Stimulated activated CD8-positive, alpha-beta memory T cell treated with anti-CD3 and anti-CD28 coated beads, Interleukin-2, amount 100 ng/mL, for 1 hour (primary cell): ENCODE data around the gene FXYD3.

Source experiments
- DNase-seq, 2 donors: peaks; one replicate each; pipeline ENCODE4 v3.0.0-alpha.2; 2020; ENCODE audit warnings: low read depth in 2 of 2

Gene FXYD3

DNA sequence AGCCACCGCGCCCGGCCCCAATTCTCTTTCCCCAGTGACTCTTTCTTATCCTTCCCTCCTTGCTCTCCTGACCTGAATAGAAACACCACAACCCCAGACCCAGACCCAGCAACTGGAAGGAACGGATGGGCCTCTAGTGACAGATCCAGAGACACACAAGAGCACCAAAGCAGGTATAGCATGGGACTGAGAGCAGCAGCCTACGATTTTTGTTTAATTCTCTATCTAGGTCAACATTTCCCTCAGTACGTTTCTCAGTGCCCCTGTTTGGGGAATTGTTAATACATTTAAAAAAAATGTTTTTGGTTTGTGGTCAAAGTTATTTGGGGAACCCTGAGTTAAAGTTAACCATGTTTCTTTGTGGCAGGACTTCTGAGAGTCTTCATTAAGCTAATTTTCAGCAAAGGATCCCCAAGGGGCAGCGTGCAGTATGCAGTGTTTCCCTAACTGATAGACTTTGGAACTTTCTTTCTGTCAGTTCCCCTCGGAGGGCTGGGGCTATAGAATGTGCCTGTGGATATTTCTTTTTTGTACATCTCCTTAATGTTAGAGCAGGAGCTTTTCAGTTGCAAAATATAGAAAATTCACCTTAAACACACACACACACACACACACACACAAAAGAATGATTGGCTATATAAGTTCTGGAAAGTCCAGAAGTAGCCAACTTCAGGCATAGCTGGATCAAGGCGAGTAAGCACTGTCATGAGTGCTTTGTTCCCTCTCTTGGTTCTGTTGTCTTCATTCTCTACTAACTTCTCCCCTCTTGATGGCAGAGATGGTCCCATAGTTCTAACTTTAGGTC lies 45.2 kb downstream of the FXYD3 start:
- no peak for DNase-seq

DNA sequence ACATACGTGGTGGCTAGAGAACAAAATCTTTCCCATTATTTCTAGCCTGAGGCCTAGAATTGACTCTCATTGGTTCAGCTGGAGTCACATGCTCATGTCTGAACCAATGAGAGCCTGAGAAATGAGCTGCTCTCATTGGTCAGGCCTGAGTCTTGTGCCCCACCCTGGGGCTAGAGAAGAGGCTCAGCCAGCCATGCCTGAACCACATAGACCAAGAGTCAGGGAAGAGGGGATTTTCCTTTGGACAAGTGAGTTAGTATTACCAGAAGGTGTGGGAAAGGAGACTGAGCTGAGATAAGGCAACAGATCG lies 45.8 kb downstream of the FXYD3 start:
- DNase-seq, result no peak

DNA sequence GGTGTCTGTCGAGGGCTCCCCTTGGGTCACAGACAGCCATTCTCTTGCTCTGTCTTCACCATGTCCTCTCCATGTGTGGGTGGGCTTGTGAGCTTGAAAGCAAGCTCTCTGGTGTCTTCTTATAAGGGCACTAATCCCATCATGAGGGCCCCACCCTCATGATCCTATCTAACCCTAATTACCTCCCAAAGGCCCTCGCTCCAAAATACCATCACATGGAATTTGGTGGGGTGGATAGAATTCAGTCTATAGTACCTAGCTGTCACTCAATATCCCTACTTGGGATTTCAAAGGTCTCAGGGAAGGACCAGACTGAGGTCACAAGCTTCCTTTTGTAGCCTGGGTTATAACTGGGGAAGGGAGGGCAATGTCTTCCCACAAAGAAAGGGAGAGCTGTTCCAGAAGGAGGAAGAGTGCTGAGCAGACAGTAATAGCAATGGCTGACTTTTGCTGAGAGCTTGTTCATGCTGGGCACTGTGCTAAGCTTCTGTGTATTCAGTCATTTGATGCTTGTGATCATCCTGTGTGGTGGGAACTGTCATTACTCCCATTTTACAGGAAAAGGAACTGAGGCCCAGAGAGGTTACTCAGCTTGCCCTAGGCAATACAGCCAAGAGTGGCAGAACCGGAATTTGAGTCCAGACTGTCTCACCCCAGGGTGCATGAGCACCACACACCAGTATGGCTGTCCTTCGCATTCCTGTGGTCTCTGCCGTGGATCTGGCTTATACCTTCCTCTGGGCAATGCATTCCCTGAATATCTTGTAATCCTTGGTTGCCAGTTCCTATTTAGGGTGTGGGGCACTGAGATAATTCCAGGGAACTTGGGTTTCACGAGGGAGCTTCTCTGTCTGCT lies 47.1 kb downstream of the FXYD3 start:
- no peak for DNase-seq

DNA sequence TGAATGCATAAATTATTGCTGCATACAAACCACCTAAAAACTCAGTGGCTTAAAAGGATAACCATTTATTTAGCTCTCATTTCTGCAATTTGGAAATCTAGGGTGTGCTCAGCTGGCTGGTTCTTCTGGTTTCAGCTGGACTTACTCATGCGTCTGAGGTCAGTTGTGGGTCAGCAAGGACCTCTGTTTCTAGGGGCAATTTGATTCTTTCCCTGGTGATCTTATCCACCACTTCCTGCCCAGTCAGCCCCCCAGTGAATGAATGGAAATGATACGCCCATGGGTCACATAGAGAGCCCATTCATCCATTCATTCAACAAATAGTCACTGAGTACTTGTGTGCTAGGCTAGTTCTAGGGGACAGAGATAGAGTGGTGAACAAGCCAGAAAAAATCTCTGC lies 48.8 kb downstream of the FXYD3 start:
- no peak for DNase-seq

DNA sequence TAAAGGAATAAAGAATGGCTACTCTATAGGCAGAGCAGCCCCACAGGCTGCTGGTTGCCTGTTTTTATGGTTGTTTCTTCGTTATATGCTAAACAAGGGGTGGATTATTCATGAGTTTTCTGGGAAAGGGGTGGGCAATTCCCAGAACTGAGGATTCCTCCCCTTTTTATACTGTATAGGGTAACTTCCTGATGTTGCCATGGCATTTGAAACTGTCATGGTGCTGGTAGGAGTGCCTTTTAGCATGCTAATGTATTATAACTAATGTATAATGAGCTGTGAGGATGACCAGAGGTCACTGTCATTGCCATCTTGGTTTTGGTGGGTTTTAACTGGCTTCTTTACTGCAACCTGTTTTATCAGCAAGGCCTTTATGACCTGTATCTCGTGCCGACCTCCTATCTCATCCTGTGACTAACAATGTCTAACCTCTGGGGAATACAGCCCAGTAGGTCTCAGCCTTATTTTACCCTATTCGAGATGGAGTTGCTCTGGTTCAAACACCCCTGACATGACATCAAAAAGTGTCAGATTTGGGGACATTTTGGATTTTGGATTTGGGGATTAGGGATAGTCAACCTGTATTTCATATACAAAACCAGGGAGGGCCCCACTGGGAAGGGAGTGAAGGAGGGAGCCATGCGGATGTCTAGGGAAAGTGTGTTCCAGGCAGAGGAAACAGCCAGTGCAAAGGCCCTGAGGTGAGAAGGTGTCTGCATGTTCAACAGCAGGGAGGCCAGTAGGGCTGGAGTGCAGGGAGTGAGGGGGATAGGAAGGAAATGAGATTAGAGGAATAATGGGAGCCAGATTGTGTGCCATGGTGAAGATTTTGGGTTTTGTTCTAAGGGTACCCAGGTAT lies 49.8 kb downstream of the FXYD3 start:
- DNase-seq, result no peak

DNA sequence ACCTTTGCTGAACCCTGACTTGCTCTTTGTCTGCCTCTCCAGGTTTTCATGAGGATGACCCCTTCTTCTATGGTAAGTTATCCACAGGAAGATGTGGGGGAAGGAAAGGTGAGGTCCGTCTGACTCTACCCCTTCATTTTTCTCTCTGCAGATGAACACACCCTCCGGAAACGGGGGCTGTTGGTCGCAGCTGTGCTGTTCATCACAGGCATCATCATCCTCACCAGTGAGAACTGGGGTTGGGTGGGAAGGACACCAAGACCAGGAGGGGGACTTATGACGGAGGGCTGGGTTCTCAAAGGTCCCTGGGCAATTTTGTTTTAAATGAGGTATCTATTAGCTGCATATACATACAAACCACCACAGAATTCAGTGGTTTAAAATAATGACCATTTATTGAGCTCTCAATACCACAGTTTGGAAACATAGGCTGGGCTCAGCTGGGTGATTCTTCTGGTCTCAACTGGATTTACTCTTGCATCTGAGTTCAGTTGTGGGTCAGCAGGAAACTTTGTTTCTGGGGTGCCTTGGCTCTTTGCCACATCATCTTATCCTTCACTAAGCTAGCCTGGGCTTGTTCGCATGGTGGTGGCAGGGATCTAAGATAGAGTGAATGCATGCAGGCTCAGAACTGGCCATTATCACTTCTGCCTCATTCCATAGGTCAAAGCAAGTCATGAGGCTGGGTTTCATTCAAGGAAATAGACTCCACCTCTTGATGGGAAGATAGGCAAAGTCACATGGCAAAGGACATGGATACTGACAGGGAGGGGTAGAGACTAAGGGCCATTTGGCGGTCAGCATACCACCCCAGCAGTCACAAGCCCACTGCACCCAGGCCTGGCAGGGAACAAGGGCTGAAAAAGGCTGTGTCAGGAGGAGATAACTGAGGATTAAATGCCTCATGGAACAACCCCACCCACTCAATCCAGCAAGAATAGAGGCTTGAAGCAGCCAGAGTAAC lies 50.8 kb downstream of the FXYD3 start:
- no peak for DNase-seq

DNA sequence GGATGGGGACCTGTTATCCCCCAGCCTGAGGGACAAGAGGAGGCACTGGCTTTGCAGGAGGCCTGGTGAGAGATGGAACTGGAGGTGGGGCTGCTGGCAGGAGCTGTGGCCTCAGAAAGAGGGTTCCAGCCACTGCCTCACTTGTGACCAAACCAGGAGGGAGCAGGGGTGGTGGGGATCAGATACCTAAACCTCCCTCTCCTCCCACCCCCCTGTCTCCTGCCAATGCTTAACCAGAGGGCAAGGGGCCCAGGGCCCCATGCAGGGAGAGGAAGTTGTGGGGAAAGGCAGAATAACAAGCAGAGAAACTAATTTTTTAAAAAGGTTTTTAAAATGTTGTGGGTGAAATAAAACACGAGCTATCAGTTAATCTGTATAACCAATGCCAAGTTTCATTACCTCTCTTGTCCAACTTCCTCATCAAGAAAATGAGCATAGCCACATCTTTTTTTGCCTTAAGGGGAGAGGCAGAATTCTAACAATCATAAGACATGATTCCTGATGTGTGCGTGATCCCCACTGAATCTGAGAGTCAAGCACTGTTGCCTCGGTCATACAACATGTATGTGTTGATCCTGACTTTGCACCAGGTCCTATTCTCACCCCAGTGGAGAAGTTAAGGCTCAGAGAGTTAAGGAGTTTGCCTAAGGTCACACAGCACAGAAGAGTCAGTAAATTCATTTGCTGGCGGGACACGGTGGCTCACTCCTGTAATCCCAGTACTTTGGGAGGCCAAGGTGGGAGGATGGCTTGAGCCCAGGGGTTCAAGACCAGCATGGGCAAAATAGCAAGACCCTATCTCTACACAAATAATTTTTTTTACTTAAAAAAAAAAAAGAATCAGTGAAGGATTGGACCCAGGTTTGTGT lies 51.9 kb downstream of the FXYD3 start:
- no peak for DNase-seq

DNA sequence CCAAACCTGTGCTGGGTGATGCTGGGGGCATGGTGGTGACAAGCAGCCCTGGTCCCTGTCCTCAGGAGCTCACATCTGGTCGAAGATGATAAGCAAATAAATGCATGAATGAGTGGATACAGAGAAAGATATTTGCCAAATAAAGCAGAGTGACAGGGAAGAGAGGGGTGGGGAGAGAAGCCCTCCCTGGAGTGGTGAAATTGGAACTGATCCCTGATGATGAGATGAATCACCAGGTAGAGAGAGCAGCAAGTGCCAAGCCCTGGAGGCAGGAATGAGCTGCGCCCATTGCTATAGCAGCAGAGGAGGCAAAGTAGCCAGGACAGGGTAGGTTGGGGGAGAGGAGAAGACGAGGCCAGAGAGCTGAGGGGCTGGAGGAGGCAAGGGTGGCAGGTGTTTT lies 52.6 kb downstream of the FXYD3 start:
- DNase-seq, result no peak

DNA sequence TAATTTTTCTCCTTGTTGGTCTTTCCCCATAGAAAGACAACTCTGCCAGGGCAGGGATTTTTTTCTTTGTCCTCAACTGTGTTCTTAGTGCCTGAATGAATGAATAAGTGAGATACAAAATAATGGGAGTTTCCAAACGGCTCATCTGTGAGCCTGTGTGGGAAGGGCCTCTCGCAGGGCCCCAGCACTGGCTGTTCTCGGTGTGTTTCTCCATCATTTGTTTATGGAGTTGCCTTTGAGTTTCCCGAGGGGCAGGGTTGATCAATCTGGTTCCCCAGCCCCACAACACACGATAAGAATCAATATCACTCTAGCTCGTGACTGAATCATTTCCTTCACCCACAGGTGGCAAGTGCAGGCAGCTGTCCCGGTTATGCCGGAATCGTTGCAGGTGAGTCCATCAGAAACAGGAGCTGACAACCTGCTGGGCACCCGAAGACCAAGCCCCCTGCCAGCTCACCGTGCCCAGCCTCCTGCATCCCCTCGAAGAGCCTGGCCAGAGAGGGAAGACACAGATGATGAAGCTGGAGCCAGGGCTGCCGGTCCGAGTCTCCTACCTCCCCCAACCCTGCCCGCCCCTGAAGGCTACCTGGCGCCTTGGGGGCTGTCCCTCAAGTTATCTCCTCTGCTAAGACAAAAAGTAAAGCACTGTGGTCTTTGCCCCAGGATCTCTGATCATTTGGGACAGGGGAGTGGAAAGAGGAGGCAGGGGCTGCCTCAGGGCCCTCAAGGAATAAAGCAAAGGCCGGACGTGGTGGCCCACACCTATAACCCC lies 53.8 kb downstream of the FXYD3 start:
- DNase-seq, result no peak

DNA sequence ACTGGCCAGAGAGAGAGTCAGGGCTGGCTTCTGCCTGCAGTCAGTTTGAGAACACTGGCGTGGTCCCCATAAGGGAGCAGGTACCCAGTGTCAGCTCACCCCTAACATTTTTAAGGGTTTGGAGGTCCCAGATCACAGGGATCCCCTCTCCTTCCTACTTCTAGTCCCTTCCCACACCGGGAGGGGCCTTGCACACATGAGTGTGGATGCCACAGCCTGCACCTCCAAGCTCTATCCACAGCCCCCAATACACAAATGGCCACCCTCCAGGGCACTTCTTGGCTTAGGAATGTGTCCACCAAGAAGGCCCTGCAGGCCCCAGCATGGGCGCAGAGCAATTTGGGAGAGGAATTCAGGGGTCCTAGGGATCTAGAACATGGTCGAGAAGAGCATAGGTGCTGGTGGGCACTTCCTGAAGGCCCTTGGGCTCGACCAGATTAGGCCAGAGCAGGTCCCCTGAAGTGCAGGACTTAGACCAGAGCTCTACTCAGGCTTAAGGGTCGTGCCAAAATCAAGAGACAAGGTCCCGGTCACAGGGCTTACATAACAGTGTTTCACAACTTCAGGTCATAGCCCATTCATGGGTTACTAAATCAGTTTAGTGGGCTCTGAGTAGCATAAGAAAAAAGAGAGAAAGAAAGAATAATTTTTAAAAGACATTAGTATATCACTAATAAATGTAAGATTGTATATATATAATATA lies 54.9 kb downstream of the FXYD3 start:
- no peak for DNase-seq

DNA sequence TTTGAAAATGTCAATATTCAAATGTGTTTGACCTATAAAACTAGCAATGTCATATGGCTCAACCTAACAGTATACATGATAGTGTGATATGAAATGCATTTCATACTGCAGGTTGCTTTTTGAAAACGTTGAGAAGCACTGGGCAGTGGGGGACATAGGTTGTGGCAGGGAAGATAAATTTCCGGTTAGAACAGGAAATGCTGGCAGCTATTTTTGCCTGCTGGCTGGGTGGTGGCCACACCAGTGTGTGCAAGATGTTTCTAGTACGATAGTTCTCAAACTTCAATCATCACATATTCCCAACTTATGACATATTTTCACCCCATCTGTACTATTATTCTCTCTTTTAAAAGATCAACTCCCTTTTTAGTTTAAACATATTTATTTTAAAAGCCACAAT lies 56.1 kb downstream of the FXYD3 start:
- no peak for DNase-seq
